Activated CD8-positive, alpha-beta memory T cell treated with anti-CD3 and anti-CD28 coated beads, Interleukin-2, amount 50 U/mL, for 48 hours (primary cell): ENCODE data around the gene PELI1.
"Not testable (repeated sequence)": the region's sequence is repeated elsewhere in the genome, so short reads cannot be mapped to it uniquely, and the experiment has no call there.

ENCODE experiments used
- DNase-seq: peaks from one replicate; pipeline ENCODE4 v3.0.0-alpha.2; 2020

The PELI1 gene

GRCh38 chr2:64120928-64121327 is 23.3 kb downstream of the PELI1 start:
- no peak for DNase-seq

- DNase-seq = no peak
Measured at GRCh38 chr2:64120008-64120407, 24.2 kb downstream of the PELI1 start.

DNA sequence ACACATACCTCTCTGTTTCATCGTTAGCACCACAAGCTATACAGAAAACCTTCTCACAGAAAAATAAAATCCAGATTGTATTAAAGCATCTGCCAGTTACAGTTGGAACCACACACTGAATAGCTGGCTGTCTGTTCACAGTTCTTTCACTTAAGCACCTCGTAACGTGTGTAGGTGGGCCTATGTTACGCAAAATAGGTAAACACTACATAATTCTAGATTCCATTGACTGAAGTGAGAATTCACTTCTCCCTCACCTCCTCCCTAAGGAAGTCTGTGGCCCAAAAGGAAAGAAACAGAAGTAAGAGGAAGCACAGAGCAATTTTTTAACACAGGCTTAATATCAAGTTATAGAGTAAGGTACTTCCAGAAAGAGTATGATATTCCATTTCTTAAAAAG is 24.9 kb downstream of the PELI1 start:
- no peak for DNase-seq

- DNase-seq = no peak
Measured at GRCh38 chr2:64115808-64116598, 28.2 kb downstream of the PELI1 start.

GRCh38 chr2:64114912-64115277 is 29.3 kb downstream of the PELI1 start:
- no peak for DNase-seq

- DNase-seq = no peak
Measured at GRCh38 chr2:64114063-64114911, 29.9 kb downstream of the PELI1 start.

GRCh38 chr2:64112016-64112415 is 32.2 kb downstream of the PELI1 start:
- DNase-seq = no peak

DNA sequence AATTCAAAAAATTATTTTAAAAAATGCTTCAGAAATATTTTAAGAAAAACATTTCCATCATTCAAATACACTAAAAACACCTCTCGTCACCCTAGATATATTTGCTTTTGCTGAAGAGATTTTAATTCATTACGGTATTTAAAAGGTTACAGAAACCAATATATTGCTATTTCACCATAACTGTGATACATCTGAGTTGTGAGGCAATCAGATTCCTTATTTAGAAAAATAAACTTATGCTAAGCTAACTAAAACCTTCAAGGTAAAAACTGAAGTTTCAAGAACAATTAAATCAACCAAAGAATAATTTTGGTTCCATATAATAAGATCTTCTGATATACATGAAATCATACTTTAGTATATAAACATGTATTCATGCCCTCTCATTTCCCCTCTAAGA is 32.8 kb downstream of the PELI1 start:
- no peak for DNase-seq

- no peak for DNase-seq
Measured at GRCh38 chr2:64108666-64109241, 35.5 kb downstream of the PELI1 start.

- no peak for DNase-seq
Measured at GRCh38 chr2:64106481-64106880, 37.7 kb downstream of the PELI1 start.

- no peak for DNase-seq
Measured at GRCh38 chr2:64105670-64106461, 38.4 kb downstream of the PELI1 start.

DNA sequence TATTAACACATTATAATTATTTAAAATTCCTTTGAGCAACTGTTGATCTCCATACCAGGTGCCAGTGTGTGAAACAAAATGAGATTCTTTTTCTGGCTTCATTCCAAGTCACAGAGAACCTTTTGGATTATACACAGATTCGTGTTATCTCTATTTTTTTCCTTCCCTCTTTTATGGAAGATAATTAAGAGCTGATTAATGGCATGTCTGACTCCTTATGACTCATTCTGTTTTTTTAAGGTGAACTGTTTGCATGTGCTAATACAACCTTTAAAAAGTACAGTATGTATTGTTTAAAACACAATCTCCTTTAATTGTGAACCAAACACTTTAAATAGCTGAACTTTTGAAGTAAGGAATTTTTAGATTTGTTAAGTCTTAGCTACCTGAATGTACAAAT is 39.3 kb downstream of the PELI1 start:
- DNase-seq = no peak

GRCh38 chr2:64102736-64103135 is 41.5 kb downstream of the PELI1 start:
- DNase-seq = not testable (repeated sequence)

DNA sequence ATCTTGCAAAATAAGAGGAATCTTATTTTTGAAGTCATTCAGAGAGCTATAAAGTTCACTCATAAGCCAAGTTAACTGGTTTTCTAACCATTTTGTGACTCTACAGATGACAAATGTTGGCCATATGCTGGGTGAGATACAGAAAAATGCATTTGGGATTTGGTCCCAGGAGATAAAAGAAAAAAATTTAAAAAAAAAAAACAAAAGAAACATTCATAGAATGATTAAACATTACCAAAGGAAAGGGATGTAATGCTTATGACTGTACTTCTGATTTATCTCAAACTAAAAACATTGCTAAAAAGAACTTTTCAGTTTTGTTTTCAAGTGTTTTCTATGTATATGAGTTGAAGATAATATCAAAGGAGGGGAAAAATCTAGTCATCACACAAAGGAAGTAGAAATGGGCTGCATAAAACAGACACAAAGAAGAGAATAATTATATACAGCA is 43.1 kb downstream of the PELI1 start:
- no peak for DNase-seq

DNA sequence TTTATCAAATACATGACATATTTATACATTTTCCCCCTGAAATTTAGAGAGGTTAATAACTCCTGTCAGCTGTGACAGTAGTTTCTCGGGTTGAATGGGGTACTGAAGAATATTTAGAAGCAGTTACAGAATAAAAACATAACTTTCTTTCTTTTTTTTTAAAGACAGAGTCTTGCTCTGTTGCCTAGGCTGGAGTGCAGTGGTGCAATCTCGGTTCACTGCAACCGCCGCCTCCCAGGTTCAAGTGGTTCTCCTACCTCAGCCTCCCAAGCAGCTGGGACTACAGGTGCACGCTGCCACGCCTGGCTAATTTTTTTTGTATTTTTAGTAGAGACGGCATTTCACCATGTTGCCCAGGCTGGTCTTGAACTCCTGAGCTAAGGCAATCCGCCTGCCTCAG is 43.6 kb downstream of the PELI1 start:
- not testable (repeated sequence) for DNase-seq

DNA sequence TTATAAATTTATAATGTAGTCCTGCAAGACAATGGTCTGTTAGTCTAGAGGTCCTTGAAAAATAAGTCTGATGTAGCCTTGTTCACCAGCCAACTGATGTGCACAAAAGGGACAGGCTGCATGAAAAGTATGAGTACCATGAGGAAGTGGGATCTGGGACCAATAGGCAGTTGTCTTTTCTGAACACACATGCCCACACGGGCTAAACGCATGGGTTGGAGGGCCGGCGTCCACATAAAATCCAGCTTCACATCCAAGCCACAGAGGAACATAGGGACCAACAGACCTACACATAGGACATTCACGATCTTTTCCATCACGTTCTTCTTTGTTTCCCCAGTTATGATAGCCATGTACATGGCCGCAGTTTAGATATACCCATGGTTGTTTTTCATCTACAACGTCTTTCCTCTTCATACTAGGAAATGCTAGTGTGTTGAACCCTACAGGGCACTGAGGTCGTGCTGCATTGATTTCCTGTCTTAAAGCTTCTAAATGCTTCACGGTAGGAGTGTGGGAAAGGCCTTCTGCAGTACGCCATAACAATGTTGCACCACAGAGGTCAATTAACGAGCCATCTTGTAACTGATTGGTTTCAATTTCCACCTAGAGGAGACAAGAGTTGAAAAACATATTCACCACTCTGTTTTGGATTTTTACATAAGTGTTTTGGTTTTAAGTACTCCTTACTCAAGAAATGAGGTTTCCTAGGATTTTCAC is 49.4 kb downstream of the PELI1 start:
- DNase-seq = no peak

DNA sequence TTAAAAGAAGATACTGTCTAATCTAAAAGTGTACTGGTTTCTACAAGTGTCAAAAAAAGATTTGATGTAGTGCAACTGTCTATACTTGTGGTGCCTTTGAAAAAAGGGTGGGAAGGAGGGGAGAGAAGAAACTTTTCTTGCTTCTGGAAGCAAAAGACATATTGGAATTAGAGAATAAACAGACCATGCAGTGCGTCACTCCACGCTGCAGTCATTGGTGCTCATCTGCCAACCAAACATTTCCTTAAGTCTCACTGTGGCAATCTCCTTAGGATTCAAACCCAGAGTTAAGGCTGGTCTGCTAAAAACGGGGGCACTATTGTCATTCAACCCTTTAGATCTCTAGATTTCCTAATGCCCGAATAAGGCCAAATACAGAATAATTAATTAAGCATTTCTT is 50.9 kb downstream of the PELI1 start:
- no peak for DNase-seq

DNA sequence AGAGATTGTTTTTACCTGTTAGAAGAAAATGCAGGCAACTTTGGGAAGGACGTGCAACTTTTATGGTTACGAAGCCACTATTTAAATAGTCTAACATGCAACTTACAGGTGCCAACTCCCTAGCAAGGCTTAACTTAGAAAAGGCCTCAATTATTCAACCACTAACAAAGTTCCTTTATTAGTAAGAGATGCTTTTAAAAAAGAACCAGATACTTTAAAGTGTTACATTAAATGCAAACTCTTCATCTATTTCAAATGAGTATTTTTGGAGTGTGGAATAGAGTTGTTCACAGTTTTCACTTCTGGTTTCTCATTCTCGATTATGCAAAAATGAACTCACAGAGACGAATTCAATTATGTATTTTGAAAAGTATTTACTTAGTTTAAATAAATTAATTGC is 51.7 kb downstream of the PELI1 start:
- no peak for DNase-seq

DNA sequence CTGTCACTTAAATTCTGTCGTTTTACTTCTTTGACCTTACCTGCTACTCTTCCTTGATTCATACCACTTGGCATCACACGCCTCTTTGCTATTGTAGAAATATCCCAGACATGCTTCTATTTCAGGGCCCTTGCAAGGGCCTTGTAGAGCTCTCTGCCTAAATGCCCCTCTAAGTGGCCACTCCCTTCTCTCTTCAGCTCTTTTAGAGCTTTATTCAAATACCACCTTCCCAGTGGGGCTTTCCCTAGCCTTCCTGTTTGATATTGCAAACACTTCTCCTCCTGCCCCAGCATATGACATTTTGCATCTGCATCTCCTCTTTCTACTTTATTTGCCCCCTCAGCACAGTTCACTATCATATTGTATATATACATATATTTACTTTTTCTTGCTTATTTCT is 54.0 kb downstream of the PELI1 start:
- no peak for DNase-seq

- no peak for DNase-seq
Measured at GRCh38 chr2:64086347-64087082, 57.7 kb downstream of the PELI1 start.

DNA sequence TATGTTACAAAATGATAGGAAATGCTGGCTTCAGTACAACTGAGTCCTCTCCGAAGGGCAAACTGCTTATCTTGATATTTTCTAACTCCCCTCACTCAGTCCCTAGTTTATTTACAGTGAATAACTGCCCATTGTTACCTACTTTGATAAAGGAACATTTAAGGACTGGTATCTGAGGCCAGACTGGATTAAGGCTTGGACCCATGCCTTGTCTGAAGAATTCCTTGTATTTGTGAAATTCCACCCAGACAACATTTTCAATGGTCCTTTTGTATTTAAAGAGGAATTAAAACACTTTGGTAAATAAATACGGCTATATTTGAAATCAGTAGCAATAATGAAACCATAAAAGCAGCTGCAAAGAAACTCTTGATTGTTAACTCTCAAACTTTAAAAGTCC is 58.3 kb downstream of the PELI1 start:
- no peak for DNase-seq

DNA sequence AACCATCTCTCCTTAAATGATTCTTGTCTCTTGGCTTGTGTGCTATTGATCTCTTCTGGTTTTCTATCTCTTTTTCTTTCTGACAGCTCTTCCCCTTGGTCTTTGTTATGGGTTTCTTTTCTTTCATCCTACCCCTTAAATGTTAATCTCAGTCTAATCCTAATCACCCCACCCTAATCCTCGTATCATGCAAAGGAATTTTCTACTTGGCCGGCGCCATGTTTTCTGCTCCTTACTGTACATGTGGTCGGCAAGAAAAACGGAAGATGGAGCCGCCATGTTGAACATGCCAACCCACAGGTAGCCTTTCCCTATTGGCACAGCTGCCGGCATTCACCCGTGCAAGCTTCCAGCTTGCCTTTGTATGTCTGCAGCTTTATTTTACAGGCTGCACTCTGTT is 63.2 kb downstream of the PELI1 start:
- no peak for DNase-seq
